HG03565 (cell line): ENCODE measurements around the gene CEP89.
"Not testable (repeated sequence)": the region's sequence is repeated elsewhere in the genome, so short reads cannot be mapped to it uniquely, and the experiment has no call there.

Experiments used
- ATAC-seq: cut with Tn5 transposase; IDR thresholded peaks from one replicate; pipeline ENCODE4 v1.9.1; 2021; ENCODE audit warnings: mild to moderate bottlenecking, moderate library complexity; ENCODE audit not compliant: unreplicated experiment

Gene CEP89

DNA sequence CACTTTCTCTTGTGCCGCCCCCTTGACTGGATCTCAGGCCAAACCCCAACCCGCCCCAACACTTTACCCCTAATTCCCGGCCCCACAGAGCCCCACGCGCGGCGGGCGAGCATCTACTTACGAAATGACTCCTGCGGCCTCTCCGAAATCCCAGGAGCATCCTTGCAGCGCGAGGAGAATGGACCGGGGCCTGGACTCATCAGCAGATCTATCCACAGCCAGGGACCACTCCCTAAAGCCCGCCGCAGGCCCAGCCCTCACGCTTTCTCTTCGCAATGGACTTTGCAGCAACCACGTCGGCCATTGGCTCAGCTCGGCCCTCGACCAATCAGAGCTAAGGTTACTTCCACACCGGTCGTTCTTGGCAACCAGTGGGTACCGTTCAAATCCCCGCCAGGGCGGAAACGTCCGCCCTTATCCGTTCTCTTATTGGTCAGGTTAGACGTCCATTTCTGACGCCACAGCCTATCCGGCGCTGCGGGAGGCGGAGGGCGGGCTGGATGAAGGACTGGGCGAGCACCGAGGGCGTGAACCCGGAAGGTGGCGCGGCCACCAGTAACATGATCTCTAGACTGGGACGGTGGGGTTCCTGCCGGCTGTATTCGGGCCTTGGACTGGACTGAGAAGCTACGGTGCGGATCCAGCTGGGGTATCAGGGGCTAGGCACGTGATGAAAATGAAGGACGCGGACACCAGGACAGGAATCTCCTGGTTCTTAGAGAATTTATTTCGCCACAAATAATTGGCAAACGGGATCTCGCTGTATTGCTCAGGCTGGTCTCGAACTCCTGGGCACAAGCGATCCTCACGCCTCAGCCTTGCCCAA, at the start of gene CEP89, which contains the start of gene FAAP24:
CEP89 (minus strand) TSS at position 244 of the 826 bp plus-strand sequence; CDS start at position 160, 84 bp downstream.
FAAP24 (plus strand) TSS at position 528 of the 826 bp plus-strand sequence. CDS start 955 bp downstream, outside the sequence.
- ATAC-seq: peak; percentile 99

DNA sequence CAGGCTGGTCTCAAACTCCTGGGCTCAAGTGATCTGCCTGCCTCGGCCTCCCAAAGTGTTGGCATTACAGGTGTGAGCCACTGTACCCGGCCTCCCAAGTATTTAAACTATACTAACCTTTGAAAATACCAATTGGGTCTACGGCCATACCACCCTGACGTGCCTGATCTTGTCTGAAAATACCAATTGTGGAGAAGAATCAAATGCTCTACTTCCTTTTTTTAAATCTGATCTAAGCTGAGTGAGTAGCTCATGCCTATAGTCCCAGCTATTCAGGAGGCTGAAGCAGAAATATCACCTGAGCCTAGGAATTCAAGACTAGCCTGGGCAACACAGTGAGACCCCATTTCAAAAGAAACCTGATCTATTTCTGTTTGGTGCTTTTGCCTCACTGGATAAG, 39.1 kb upstream of the CEP89 start:
- ATAC-seq: not testable (repeated sequence)

DNA sequence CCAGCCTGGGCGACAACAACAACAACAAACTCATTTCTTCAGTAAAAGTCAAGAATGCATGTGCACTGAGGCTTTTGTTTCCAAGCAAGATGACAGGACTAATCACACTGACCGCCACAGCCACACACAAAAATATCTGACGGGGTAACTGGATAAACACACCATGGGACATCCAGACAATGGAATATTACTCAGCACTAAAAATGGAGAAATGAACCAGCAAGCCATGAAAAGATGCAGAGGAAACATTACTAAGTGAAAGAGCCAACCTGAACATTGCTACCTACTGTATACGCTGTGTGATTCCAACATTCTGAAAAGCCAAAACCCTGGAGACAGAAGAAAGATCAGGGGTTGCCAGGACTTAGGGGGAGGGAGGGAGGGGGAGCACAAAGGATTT, 37.0 kb upstream of the CEP89 start:
- ATAC-seq: no peak

DNA sequence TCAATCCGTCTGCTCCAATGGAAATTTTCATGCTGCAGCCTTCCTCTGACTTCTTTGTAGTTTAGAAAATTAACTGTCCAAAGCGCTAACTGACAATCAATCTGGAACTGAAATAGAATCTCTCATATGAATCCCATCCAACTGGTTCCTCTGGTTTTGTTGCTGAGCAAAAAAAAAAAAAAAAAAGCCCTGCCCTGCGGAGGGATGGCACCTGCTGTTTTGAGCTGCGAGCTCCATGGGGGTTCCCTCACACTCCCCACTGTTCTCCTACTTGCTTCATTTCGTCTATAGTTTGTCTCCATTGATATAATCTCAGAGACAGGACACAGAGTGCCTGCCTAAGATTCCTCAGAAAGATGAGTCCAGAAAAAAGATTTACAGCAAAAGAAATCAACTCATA, 33.7 kb upstream of the CEP89 start:
- no peak for ATAC-seq

DNA sequence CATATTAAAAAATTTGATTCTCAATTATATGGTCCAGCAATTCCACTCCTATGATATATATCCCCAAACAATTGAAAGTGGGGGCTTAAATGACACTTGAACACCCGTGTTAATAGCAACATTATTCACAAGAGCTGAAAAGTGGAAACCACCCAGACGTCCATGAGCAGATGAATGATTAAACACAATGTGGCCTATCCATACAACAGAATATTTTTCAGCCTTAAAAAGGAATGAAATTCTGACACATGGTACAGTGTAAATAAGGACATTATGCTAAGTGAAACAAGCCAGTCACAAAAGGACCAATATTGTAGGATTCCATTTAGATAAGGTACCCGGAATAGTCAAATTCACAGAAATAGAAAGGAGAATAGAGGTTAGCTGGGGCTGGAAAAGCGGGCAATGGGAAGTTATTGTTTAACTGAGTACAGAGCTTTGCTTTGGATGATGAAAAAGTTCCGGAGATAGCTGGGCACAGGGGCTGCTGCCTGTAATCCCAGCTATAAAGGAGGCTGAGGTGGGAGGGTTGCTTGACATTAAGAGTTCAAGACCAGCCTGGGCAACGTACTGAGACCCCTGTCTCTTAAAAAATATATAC, 31.8 kb upstream of the CEP89 start:
- not testable (repeated sequence) for ATAC-seq

DNA sequence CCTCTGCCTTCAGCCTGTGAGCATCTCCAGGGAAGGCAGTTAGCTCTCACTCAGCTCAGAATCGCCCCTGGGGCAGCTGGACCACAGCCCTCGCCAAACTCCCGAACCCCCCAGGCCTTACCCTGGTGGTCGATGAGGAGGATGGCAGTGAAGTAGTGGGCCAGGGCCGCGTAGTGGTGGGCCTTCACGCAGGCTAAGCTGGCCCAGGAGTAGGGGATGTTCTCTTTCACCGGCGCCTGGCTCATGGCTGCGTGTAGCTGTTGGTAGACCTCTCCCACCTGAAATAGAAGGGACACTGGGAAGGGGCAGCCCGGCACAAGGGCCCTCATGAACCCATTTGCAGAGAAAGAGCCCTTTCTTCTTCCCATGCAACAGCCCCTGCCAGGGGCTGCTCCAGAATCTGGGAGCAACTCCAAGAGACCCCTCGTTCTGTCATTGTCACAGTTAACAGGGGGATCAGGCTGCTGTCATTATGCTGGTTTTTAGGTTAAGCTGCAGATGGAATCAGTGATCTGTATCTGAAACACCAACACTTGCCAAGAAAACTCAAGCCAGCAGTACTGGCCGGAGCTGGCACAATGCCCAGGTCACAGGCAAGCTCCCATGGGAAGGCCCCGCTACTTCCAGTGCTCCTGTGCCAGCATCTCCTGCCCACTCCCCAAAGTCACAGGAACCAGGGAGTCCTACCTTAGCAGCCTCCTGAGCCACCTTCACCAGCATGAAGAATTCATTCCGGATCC, 30.5 kb upstream of the CEP89 start:
- ATAC-seq: not testable (repeated sequence)

DNA sequence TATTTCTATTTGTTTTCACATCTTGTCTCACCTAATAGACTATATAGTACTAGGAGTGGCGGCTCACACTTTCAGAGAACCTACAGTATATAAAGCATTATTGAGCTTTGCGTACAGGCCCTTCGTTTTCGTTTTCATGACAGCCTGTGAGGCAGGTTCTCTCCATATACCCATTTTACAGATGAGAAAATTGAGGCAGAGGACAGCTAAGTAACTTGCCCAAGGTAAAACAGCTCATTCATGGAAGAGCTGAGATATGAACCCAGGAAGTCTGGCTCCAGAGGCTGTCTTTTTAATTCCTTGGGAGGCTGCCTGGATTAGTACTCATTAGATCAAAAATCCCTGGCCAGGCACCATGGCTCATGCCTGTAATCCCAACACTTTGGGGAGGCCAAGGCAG, 29.2 kb upstream of the CEP89 start:
- no peak for ATAC-seq

DNA sequence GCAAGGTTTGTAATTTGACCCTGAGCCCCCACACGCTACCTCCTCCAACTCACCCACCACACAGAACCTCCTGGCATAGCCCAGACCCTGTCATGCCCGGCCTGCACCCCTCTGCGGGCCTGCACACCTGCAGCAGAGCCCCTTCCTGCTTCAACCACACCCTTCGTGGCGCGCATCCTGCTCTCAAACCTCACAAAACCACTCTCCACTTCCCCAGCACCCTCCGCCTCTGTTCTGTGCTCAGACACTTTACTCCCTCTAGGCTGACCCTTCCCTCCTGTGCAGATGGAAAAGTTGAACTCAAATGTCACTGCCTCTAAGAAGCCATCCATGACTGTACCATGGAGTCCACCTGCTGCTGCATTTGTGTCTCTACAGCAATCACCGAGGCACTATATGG, 28.8 kb upstream of the CEP89 start:
- no peak for ATAC-seq

DNA sequence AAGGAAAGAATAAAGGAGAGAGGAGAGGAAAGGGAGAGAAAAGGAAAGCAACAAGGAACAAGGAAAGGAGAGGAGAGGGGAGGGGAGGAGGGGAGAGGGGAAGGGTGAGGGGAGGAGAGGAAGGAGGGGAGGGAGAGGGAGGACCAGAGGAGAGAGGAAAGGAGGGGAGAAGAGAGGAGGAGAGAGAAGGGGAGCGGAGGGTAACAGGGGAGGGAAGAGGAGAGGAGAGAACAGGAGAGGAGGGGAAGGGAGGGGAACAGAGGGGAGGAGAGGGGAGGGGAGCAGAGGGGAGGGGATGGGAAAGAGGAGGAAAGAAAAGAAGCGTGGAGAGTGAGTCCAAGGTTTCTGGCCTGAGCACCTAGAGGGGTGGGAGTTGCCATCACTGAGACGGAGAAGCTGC, 27.0 kb upstream of the CEP89 start:
- no peak for ATAC-seq

DNA sequence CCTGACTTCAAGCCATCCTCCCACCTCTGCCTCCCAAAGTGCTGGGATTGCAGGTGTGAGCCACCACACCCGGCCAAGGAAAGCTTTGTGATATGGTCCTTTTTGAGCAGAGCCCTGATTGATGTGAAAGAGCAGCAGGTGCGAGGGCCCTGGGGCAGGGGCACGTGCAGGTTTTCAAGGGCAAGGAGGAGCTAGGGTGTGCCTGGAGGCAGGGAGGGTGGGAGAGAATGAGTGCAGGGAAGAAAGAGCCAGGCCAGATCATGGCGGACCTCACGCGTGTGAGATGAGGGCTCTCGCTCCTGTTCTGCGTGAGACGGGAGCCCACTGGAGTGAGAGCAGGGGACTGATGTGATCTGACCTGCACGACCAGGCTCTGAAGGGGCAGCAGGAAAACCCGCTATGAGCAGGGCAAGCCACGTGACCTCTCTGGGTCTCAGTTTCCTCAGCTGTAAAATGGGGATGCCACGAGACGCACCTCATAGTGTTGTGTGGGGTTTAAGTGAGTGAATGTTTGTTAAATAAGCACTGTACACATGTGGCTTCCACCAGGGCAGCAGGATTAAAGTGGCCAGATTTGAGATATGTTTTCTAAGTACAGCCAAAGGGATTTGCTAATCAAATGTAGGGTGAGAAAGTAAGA, 26.1 kb upstream of the CEP89 start:
- ATAC-seq: no peak

DNA sequence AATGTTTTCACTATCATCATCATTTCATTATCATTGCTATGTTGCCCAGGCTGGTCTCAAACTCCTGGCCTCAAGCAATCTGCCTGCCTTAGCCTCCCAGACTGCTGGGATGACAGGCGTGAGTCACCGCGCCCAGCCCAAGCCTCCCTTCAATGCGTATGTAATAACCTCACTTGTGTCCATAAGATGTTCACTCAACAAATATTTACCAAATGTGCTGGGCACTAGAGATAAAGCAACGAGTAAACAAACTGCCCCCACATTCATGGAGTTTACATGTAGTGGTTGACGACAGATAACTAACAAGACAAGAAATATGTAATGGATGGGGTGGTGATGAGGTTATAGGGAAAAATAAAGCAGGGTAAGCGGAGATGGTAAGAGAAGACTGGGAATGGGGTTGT, 25.3 kb upstream of the CEP89 start:
- not testable (repeated sequence) for ATAC-seq

DNA sequence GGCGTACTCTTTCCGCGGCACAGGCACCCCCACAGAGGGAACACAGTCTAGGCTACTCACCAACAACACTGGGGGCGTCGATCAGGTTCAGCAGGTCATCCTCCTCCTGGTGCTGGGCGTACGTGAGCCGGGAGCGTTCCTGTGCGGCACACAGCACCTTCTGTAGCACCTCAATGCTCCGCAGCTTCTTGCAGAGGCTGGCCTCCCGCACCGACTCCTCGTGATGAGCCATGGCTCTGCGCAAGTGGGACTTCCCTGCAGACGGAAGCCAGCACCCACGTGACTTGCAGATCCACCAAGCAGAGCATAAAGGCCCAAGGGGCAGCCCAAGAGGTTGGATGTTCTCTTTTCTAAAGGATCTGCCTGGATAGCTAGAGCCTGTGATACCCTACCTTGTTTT, 24.2 kb upstream of the CEP89 start:
- not testable (repeated sequence) for ATAC-seq

DNA sequence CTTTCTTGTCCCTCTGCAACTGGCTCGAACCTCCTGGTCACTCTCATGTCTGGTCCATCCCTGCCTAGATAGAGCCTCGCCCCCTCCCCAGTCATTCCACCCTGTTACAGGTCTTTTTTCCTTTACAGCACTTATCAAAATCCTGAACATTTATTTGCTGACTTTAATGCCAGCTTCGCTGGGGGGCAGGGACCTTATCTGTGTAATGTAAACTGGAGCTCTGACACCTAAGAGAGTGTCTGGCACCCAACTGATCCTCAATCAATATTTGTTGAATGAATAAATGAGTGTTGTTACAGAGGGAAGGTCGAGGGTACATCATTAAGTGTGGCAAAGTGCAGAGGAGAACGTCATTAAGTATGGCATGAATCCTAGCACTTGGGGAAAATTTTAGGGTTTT, 17.0 kb upstream of the CEP89 start:
- ATAC-seq: no peak

DNA sequence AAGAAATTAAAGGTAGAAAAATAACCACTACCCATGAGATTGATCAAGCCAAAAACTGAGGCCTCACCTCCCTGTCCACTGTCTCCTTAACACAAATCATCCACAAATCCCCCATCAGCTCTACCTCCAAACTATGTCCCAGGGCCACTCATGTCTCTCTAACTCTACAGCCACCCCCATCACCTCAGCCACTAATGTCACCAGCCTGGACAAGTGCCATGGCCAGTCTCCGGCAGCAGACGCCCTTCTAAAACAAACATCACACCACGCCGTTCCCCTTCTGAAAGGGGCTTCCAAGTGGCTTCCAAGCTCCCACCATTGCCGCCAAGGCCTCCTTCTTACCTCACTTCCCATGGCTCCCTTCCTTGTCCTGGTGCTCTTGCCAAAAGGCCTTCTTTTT, 16.5 kb upstream of the CEP89 start:
- not testable (repeated sequence) for ATAC-seq

DNA sequence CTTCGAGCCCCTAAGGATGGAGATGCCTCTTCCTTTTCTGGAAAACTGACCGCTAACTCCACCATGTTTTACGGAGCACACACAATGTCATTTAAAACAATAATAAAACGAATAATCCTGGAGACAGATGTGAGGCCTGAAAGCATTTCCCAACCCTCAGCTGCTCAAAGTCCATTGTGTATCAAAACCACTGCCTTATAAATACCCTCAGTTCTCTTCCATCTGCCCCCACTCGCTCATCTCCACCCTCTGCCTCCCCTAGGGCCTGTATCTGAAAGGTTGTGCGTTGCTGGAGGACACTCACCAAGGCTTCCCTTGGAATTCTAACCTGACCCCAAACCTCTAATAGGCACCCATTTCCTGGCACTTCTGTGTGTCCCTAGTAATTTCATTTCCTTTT, 10.7 kb upstream of the CEP89 start:
- not testable (repeated sequence) for ATAC-seq

DNA sequence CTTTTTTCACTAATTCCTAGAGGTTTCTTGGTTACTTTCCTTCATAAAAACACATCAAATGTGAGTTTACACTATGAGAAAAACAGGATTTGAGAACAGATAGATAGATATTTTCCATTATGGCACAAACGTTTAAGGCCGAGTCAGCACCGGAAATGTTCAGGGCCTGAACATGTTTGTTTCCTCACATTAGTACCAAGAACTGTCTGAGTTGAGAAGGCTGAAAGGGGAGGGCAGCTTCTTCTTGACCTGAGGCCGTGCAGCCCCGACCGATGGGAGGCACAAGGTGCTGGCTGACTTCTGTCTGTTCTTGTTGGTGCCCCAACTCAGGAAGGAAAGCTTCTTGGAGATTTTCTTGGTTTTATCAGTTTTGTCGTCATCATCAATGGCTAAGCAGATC, 8.0 kb upstream of the CEP89 start:
- ATAC-seq: not testable (repeated sequence)

DNA sequence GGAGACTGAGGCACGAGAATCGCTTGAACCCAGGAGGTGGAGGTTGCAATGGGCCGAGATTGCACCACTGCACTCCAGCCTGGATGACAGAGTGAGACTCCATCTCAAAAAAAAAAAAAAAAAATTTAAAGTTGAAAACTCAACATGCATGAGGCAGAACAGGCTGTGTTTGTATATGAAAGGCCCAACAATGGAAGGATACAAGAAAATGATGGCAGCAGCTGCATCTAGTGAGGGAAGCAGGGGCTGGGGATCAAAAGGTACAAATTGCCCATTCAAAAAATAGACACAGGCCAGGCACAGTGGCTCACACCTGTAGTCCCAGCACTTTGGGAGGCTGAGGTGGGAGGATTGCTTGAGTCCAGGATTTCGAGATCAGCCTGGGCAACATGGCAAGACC, 6.1 kb upstream of the CEP89 start:
- not testable (repeated sequence) for ATAC-seq

DNA sequence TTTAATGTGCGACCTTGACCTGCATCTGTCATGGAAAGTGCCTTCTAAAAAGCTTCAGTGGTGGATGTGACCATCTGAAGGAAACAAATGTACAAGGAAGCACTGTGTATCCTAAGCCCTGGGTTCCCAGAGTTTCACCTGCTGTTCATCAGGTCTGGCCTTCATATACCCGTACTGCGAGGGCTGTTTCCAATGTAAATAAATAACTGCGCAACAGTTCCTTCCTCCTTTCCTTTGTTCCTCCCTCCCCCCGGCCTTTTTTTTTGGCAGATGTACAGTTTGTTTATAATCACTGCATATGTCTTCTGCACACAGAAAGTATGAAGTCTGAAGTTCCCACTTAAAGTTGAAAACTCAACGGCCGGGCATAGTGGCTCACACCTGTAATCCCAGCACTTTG, 5.5 kb upstream of the CEP89 start:
- no peak for ATAC-seq

DNA sequence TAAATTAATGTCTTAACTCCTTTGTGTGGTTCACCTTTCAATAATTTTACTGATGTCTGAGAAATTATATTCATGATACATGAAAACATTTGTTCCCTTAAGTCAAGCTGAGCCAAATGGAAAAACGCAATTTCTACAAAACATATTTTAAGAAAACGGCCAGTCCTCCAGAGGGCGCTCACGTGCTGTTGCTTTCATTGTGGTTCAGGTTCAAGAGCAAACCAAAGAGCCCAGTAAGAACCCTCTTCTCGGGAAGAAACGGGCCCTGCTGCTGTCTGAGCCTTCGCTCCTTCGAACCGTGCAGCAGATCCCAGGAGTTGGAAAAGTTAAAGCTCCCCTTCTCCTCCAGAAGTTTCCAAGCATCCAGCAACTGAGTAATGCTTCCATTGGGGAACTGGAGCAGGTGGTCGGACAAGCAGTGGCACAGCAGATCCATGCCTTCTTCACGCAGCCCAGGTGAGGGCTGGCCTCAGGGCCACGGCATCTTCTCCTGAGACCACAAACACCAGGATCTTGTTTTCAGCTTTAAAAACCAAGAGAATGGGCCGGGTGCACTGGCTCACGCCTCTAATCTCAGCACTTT, 4.6 kb upstream of the CEP89 start:
- no peak for ATAC-seq

DNA sequence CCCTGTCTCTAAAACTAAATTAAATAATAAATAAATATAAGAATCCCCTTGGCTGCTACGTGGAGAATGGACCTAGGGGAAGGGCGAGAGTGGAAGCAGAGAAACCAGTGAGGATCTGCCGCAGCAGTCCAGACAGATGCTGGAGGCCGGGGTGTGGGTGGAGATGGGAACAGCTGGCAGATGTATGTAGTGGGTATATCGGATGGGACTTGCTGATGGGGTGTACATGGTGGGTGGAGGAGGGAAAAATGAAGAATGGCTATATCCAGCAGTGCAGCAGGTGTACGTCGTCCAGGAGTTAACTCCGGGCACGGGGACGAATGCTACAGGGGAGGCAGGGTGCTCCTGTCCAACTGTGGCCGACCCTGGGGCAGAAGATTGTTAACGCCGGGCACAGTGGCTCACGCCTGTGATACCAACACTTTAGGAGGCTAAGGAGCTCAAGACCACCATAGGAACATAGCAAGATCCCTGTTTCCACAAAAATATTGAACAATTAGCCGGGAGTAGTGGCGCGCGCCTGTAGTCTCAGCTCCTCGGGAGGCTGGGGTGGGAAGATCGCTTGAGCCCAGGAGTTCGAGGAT, 654 bp downstream of the CEP89 start:
- no peak for ATAC-seq
